ENCODE results near the gene CHN2.
A peak's percentile ranks its signal among the peaks of the same experiment; 100 is the strongest.

GRCh38 chr7:29189743-29190201, 4.8 kb upstream of the CHN2 start:
- TF ChIP-seq CTCF (conservative IDR thresholded peaks at IDR 0.05): peak; percentile 77
- TF ChIP-seq EZH2 (IDR thresholded peaks at IDR 0.05; ENCODE audit: low read depth): no peak

All from PC-9 (cell line).